GM12873 (cell line): ENCODE data around the gene DMD.
A peak's percentile ranks its signal among the peaks of the same experiment; 100 is the strongest.

ENCODE experiments used
- TF ChIP-seq, protein P1 (sequence below): IDR thresholded peaks from 2 replicates; pipeline ENCODE4 v1.5.1; 2012; ENCODE audit warnings: low read depth, mild to moderate bottlenecking, moderate library complexity, low read length, control low read depth; ENCODE audit not compliant: insufficient read depth; ENCODE audit errors: missing control alignments

Gene DMD

DNA sequence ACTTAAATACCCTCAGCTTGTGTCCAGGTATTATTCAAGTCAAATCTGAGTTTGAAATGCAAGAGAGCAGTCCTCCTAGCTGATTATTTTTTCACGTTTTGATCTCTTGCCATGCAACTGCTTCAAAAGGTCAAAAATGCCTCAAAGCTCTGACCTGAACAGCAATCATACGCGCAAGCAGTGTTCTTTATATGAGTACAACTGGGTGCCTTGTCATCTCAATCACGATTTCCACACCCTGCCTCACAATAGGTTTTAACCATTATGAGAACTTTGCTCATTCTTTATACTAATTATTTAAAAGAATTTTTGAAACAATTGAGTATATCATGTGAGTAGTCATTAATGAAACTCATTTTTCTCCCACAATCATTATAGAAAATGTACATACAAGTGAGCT, 649.1 kb downstream of the DMD start:
- TF ChIP-seq, protein P1, sequence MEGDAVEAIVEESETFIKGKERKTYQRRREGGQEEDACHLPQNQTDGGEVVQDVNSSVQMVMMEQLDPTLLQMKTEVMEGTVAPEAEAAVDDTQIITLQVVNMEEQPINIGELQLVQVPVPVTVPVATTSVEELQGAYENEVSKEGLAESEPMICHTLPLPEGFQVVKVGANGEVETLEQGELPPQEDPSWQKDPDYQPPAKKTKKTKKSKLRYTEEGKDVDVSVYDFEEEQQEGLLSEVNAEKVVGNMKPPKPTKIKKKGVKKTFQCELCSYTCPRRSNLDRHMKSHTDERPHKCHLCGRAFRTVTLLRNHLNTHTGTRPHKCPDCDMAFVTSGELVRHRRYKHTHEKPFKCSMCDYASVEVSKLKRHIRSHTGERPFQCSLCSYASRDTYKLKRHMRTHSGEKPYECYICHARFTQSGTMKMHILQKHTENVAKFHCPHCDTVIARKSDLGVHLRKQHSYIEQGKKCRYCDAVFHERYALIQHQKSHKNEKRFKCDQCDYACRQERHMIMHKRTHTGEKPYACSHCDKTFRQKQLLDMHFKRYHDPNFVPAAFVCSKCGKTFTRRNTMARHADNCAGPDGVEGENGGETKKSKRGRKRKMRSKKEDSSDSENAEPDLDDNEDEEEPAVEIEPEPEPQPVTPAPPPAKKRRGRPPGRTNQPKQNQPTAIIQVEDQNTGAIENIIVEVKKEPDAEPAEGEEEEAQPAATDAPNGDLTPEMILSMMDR = no peak

DNA sequence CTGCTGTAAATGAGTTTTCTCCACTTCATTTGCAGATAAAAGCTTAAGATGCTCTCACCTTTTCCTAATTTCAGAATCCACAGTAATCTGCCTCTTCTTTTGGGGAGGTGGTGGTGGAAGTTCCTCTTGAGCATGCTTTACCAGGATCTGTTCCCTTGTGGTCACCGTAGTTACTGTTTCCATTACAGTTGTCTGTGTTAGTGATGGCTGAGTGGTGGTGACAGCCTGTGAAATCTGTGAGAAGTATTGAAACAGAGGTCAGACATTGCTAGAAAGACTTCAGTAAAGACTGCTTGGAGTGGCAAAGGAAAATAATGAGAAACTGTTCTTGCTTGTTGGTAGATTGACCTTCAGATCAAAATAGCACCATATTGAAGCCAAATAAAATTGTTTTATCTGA, 666.2 kb downstream of the DMD start:
- TF ChIP-seq, protein P1 = no peak

DNA sequence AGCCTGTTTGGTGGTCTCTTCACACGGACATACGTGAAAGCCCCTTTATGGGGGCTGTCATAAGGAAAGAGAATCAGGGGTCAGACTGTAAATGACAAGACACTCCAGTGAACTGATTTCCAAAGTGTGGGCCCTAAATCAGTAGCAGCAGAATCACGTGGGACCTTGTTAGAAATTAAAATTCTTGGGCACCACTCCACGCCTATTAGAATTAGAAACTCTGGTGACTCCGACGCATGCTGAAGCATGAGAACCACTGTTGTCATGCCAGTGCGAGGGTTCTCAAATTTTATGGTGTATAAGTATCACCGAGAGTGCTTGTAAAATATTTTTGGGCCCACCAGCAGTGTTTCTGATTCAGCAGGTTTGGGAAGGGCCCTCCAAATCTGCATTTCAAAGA, 672.8 kb downstream of the DMD start:
- TF ChIP-seq, protein P1 = no peak

DNA sequence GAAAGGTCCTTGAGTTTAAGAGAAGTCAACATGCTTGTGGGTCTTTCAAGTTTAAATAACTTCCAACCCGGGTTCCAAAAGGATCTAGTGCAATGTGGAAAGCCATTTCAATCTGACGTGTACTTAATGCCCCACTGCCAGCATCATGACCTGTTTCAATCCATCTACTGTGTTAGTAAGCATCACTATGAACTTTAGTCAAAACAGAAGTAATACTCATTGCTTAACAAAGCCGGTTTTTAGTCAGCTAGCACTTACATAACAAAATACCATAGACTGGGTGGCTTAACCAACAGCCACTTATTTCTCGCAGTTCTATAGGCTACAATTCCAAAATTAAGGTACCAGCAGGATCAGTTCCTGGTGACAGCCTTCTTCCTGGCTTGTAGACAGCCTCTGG, 677.5 kb downstream of the DMD start:
- TF ChIP-seq, protein P1 = no peak

DNA sequence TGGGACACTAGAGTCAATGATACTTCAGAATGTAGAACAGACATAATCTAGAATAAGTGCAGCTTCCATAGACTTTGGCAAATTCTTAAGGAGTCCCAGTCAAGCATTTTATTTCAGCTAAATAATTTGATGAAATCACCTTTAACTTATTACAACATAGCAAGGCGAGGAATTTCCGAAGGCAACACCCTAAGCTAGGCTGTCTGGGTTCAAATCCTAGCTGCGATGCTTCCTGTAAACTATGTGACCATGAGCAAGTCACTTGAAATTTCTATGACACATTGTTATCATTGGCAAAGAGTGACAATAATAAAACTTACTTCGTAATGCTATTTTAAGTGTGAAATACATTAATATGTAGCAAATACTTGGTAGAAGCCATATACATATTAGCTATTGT, 679.1 kb downstream of the DMD start:
- TF ChIP-seq, protein P1 = no peak

DNA sequence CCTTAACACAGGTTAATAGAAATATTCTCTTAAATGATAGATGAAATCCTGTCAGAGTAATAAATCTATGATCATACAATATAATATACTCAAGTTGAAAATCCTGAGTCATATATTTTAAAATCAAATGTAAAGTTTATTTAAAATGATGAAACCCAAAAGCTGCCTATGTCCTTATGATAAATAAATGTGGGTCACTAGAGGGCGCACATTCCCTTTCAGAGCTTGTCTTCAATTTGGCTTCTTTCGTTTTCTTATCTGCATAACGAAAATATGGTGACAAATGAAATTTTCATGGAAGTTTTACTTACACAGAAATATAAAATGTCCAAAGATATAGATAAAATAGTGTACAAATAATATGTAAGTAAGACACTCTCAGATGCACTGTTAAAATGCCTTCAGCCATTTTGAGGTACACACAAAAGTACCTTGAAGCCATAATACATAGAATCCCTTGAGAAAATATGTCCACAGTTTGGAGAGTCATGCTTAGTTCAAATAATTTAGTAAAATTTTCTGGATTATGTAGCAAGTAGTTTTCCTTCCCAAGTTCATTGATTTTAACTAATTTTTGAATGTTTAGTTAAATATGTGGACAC, 680.4 kb downstream of the DMD start:
- TF ChIP-seq, protein P1 = peak; percentile 60

DNA sequence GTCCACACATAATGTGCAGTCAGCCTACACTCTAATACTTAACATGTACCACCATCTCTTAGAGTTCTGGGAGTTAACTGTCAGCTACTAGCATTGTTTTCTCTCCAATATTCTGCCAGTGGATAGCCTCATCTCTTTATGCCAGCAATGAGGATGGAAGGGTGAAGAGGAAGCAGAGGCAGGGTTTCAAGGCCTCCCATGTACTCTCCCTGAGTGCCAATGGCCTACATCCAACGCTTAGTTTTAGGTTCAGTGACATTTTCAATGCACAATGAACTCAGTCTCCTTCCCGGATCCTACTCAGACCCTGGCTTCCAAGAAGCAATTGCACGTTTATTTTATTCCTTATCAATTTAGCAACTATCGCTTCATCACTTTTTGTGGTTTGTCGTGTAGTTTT, 686.1 kb downstream of the DMD start:
- TF ChIP-seq, protein P1 = no peak

DNA sequence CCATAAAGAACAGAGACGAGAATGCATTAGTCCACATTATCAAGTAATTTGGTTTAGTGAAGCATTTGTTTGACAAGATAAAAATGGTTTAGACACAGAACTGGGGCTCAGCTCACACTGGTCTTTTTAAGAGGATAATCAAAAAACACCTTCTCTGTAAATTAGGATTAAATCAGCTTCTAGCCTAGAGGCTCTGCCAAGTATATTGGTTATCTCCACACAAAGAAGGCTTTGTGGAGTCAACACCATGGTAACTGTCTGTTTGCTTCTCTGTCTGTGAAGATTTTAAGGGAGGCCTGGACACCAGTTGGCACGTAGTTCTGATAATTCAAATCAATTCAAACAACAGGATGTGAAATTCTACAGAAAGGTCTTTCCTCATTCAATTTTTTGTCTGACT, 687.0 kb downstream of the DMD start:
- TF ChIP-seq, protein P1 = no peak
